HepG2 (cell line): ENCODE measurements around the gene IVL.

Experiments used
- GABPA ChIP-seq, 2 experiments: IDR thresholded peaks; 2 replicates each; pipeline ENCODE4 v1.6.1; 2011 to 2016; ENCODE audit warnings: low read depth in 2 of 2, low read length in 1 of 2, missing biosample characterization in 1 of 2, missing genetic modification characterization in 1 of 2
- JUND ChIP-seq: sonication (generic); formaldehyde crosslinking; IDR thresholded peaks from 2 replicates; pipeline ENCODE4 v1.8.0; 2022; ENCODE audit warnings: mild to moderate bottlenecking, missing genetic modification reagents
- POLR2AphosphoS5 ChIP-seq: IDR thresholded peaks from 2 replicates; pipeline ENCODE4 v1.6.1; 2012; ENCODE audit warnings: low read depth, low read length
- SUZ12 ChIP-seq: fragments of 150-350 bp; IDR thresholded peaks from 2 replicates; pipeline ENCODE4 v1.6.1; 2014; ENCODE audit warnings: low read depth, low read length
- THRA ChIP-seq: sonication (generic); formaldehyde crosslinking; IDR thresholded peaks from 2 replicates; pipeline ENCODE4 v1.4.0; 2020; ENCODE audit warnings: missing genetic modification reagents, borderline replicate concordance
- ZHX2 ChIP-seq, 2 experiments: sonication (generic) in 1 of 2; formaldehyde crosslinking in 1 of 2; IDR thresholded peaks; 2 replicates each; pipeline versions ENCODE4 v1.6.1 to v1.9.0; 2014 to 2022; ENCODE audit warnings: antibody characterized with exemption in 1 of 2, borderline replicate concordance in 1 of 2, inconsistent platforms in 1 of 2, low read depth in 1 of 2, missing genetic modification reagents in 1 of 2
- ZNF883 ChIP-seq: sonication (generic); formaldehyde crosslinking; IDR thresholded peaks from 2 replicates; pipeline ENCODE4 v1.5.1; 2020; ENCODE audit warnings: mild to moderate bottlenecking, missing genetic modification reagents; ENCODE audit errors: not compliant biosample characterization

- TF ChIP-seq SUZ12 (no peak), THRA (CRISPR knock-in tag) (no peak), POLR2AphosphoS5 (no peak), JUND (no peak), ZHX2 (IDR thresholded peaks at IDR 0.05; ENCODE audit: low read depth) (no peak), ZHX2 (CRISPR knock-in tag; IDR thresholded peaks at IDR 0.05; ENCODE audit: borderline replicate concordance) (no peak), GABPA (IDR thresholded peaks at IDR 0.05; ENCODE audit: low read depth, low read length) (no peak), GABPA (CRISPR knock-in tag; IDR thresholded peaks at IDR 0.05; ENCODE audit: low read depth) (no peak), ZNF883 (CRISPR knock-in tag) (no peak)
Measured at GRCh38 chr1:152873495-152873894, 34.9 kb upstream of the IVL start.
